D721Med (cell line): Measurements from ENCODE around the gene C2CD2.

Experiments
- DNase-seq: peaks from one replicate; pipeline ENCODE4 v3.0.0; 2011; ENCODE audit warnings: low spot score; ENCODE audit not compliant: insufficient read length
- FAIRE-seq: peaks from 2 replicates; lab custom pipeline; 2011; peaks lifted over from hg19 to GRCh38; lab: Jason Lieb, UNC
- CTCF ChIP-seq: IDR thresholded peaks from 2 replicates; pipeline ENCODE4 v1.5.1; 2012; ENCODE audit warnings: mild to moderate bottlenecking, control low read depth; ENCODE audit not compliant: insufficient read depth; ENCODE audit errors: missing control alignments

The C2CD2 gene

GRCh38 chr21:41942457-41942856 is 11.4 kb downstream of the C2CD2 start:
- DNase-seq (no peak), FAIRE-seq (no peak)
- no peak for TF ChIP-seq CTCF

GRCh38 chr21:41941941-41942340 is 11.9 kb downstream of the C2CD2 start:
- TF ChIP-seq CTCF: no peak
- no peak for DNase-seq
- no peak for FAIRE-seq

DNA sequence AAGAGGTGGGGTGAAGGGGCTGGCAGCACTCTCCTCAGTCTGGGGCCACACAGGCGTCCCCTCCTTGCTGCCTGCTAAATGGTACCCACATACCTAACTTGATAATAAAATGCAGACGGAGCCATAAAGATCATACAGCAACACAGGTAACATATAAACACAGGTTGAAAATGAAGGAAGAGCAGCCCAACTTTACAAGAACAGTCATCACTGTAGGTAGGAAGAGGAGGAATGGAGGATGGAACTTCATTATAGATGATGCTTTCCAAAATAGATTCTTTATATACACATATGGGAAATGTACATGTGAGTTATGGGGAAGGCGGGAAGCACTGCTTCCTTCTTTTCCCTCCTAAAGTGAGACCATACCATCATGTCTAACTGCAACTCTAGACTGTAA is 13.4 kb downstream of the C2CD2 start:
- no peak for TF ChIP-seq CTCF
- DNase-seq (no peak), FAIRE-seq (no peak)

DNA sequence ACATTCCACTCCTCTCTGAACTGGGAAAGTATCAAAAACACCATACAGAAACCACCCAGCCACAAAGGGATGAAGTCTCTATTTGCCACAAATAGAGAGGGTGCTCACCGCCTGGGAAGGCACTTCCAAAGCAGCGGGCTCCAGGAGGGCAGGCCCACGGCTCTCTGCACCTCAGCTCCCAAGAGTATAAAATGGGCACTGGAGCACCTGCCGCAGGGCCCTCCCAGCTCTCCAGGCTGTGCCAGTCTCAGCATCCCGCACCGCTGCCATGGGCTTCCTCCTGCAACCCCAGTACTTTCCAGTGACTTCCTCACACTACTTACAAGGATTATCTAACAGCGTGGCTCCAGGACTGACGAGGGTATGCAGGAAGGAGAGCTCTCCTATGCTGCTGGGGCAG is 14.4 kb downstream of the C2CD2 start:
- DNase-seq (no peak), FAIRE-seq (no peak)
- no peak for TF ChIP-seq CTCF

DNA sequence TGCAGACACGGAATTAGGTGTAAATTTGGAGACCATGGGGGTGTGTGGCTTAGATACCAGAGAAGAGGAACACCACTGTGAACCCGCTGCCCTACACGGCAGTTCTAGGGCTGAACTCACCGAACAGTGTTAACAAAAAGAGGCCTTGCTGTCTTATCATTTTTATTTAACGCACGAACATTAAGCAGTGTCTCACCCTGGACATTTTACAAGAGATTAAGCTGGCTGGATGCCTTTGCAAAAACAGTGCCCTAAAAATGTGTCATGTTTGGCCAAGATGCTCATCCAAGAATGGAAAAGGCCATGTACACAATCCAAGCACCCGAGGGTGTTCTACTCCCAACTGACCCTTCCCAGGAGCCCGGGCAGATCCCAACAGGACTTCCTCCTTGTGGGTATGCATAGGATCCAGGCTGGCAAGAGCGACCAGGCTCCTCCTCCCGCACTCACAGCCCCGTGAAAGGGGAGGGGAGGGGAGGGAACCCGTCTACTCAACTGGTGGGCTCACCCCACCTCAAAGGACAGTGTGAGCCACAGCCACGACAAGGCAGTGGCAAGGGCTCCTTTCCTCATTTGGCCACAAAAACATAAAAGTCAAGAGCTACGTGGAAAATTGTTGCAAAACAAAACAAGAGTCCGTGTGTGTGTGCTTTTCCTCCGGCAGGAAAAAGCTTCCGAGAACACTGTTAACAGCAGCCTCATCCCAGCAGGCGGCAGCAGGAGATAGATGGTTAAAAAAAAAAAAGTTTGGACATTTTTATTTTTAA is 20.3 kb downstream of the C2CD2 start:
- no peak for DNase-seq
- FAIRE-seq: no peak
- no peak for TF ChIP-seq CTCF

- DNase-seq: no peak
- no peak for TF ChIP-seq CTCF
- no peak for FAIRE-seq
These were observed 21.1 kb downstream of the C2CD2 start for GRCh38 chr21:41932576-41933312.

- FAIRE-seq (no peak), DNase-seq (no peak)
- TF ChIP-seq CTCF: no peak
These were observed 21.6 kb downstream of the C2CD2 start for GRCh38 chr21:41932191-41932575.
